Measurements from ENCODE around the gene NME3.
"Not testable (repeated sequence)": the region's sequence is repeated elsewhere in the genome, so short reads cannot be mapped to it uniquely, and the experiment has no call there.

NME3 gene

DNA sequence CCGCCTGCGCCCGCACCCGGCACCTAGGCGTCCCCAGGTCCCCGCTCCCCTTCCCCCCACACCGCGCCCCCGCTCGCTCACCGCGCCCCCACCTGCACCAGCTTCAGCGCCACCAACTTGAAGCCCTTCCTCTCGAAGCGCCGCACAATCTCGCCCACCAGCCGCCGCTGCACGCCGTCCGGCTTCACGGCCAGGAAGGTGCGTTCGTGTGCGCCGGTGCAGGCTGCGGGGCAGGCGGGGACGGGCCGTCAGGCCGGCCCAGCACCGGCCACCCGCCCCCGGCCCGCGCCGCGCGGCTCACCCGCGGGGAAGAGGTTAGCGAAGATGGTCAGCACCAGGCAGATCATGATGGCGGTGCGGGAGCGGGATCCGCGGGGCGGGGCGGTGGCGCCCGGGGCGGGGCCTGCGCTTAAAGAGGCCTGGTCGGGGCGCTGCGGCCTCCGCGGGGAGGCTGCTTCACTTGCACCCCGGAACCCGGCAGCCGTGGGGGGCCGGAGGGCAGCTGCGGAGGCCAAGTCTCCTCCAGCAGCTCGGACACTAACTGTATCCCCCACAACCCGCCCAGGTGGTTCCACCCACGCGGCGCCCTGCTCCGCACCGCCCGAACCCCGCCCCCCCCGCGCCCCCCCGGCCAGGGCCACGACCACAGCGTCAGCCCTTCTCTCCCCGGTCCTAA, at the start of gene NME3:
Gene NME3, minus strand, starts transcription at position 356 of the 676 bp plus-strand sequence. Its CDS starts 9 bp downstream, at position 347.
- DNase-seq, result no peak

DNA sequence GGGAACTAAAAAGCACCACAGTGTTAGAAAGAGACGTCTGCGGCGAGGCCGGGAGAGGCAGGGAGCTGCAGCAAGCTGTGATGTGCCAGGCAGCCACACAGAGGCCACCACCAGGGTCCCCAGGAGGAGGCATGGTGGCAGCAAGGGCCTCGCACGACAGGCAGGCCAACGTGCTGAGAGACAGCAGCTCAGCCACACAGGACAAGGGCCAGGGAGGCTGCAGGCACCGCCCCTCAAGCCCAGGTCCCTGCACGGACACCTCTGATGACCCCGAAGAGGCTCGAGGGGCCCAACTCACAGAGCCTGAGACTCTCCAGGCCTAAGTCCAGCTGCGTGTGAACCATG, 49.6 kb upstream of the NME3 start:
- no peak for DNase-seq

DNA sequence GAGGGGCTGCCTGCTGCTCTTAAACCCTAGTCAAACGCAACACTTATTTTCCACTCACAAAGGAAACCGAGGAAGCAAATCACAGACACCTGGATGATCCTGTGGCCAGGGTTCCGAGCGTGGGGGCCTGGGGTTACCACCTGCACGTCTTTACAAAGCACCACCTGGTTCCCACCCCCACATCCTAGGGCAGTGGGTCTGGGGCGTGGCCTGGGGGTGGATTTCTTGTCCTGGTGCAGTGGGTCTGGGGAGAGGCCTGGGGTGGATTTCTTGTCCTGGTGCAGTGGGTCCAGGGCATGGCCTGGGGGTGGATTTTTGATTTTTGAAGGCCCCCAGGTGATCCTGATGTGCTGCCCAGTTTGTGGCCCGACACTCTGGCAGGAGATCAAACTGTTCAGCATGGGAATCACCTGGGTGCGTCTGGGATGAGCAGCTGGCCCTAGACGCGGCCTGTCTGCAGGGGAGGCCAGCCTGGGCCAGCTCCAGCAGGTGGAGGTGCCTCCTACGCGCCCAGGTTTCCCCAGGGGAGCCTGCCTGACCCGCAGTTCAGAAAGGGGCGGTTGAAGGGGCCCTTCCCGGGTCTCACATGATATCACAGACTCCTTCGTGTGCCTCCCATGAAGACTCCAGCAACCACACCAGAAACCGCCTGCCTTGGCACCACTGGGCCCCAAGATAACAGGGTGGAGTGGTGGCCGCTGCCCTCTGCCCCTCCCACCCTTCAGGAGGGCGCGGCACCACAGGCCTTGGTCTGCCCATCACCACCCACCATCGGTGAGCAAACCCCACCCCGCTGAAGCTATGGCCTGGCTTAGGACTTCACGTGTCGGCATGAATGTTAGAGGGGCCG, 49.0 kb upstream of the NME3 start:
- DNase-seq, result no peak

DNA sequence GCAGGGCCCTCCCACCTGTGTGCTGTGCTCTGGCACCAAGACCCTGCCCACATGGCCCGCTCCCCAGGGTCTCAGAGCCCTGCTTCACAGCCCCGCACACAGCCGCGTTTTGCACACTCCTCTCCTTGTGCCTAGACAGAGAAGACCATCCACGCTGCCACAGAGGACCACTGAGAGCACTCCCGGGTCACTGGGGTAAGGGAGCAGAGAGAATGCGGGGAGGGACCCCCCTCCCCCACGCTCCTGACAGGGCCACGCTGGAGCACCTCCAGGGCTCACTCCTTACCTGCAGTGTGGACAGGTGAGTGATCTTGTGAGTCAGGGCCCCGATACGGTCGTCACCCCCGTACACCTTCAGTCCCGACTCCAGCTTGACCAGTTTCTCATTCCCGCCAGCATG, 48.3 kb upstream of the NME3 start:
- no peak for DNase-seq

DNA sequence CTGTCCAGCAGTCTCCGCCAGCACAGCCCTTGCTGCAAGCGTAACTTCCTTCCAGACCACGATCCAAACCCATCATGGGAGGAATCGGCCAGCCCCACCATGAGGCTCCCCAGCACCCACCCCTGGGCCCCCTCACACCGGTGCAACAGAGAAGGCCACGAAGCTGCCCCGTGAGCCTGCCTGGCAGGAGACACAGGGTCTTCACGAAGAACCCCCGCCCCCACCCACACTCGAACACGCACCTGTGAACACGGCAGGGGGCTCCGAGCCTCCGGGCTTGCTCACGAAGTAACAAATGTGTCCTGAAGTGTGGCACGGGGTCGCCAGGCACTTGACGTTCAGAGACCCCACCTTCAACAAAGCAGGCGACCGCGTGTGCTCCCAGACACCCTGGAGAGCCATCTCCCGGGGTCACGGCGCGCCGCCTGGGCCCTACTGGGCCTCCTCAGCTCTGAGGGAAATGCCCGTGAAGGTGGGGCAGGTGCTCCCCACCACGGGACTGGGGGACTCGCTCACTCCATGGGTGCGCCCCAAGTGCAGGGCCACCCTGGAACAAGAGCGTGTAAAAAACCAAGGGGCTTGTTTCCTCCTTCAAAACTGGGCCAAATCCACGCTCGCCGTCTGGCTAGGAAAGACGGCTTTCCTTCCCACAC, 47.7 kb upstream of the NME3 start:
- DNase-seq, result no peak

DNA sequence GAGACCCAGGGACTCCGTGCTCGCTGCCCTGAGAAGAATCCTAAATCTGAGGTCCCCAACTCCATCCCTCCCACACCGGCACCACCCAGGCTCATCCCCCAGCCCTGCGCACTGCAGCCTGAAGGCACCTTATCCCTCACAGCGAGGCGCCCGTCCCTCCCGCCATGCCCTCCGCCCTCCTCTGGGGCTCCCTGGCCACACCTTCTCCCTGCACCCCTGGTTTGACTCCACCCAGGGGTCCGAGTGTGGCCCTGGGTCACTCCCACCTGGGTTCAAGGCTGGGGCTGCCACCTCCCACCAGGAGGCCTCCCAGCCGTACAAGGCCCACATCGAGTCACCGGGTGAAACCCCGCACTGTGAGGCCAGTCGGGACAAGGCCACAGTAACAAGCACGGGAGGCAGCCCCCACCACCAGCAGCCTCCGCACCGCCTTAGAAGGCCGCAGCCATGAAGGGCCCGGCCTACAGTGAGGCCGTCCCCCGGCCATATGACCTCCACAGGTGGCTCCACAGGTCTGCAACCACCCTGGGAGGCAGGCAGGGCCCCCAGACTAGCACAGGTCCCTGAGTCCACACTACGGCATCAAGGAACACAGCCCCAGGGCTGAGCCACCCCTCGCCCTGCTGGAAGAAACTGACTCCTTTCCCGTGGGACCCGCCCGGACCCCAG, 47.0 kb upstream of the NME3 start:
- DNase-seq, result no peak

DNA sequence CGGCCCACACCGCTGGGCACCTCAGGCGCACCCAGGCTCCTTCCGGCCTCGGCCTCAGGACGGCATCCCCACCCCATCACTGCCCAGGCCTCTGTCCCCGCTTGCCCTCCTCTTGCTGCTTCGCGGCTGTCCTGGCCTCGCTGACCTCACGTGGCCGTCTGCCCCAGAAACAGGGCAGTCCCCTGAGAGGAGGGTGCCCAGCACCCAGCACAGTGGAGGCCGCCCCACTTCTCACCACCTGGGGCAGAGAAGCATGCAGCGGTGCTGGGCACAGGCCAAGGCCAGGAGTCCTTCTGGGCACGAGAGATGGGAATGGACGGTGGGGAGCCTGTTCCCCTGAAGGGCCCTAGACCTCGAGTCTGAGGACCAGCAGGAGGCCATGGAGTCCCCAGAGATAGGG, 46.4 kb upstream of the NME3 start:
- no peak for DNase-seq

DNA sequence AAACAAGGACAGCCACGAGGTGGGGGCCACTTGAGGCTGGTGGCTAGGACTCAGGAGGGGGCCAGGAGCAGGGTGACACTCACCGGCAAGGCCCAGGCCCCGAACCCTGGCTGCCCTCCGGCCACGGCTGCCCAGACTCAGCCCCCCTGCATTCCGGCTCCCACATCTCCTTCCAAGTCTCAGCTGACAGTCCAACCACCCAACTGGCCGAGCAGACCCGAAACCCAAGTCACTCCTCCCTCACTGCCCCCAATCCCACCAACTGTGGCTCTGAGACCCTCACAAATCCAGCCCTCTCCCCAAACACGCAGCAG, 45.9 kb upstream of the NME3 start:
- no peak for DNase-seq

DNA sequence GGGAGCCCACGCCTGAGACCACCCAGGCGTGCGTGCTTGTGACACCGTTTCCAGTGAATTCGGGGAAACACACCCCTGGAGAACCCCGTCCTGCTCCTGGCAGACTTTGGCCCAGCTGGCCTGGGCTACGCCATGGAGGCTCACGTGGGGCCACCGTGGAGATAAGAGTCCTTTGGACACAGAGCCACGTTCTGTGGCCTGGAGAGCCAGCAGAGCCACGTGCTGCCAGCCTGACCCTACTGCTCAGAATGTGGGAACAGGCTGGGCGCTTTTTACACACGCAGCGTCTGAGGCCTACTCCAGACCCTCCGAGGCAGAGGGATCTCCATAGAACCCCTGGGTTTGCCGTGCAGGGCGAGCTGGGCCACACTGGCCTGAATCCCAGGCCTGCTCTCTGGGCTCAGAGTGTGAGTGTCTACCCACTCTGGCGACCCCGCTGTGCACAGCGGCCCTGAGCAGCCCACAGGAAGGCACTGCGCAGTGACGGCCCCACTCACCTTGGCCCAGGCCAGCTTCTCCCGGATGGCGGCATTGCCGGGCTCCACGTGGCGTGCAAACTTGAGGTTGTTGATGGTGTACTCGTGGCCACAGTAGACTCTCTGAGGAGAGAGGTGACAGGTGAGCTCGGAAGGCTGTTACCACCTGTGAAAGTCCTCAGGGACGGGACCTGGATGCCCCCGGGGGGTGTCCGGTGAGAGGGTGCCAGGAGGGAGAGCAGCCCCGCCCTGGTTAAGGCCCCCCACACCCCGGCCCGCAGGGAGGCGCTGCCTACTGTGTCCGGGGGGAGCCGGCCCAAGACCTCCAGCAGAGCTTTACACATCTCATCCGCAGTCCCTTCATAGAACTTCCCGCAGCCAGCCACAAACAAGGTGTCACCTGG, 45.3 kb upstream of the NME3 start:
- no peak for DNase-seq

DNA sequence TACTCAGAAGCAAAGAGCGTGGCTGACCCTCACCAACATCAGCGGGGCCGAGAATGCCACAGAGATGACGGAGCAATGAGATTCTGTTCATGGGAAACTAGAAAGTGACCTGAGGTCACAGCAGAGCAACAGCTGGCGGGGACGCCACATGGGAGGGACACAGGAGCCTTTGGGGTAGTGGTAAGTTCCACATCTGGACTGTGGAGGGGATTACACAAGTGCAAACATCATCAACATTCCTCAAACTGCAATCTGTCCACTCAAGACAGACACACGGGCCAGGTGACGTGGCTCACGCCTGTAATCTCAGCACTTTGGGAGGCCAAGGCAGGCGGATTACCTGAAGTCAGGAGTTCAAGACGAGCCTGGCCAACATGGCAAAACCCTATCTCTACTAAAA, 44.1 kb upstream of the NME3 start:
- no peak for DNase-seq

DNA sequence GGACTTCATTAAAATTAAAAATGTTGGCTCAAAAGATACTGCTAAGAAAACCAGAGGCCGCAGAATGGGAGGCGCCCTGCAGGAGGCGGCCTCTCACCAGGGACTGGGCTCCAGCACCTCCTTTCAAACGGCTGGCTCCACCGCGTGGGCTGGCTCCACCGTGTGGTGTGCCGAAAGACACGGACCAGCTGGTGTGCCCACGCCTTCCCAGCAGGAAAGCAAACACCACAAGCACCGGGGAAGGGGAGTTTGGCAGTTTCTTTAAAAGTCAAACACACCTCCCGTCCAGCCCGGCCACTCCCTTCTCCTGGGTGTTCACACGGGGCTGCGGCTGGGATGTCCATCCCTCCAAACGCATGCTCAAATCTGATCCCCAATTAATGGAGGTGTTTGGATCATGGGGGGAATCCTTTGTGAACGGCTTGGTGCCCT, 41.4 kb upstream of the NME3 start:
- no peak for DNase-seq

DNA sequence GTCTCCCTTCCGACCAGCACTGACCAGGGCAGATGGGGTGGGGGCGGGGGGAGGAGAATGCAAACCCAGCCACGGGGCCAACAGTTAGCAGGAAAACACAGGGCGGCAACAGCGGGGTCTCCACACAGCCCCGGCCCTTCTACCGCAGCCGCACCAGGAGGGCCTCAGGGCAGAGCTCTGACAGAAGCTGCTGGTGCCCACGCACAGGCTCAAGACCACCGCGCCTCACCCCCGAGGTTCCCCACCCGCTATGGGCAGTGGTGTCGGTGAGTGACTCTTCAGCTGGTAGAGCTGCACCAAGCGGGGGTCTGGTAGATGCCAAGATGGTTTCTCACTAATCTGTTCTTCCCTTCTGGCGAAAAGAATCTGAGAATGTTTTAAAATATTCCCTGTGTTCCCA, 39.2 kb upstream of the NME3 start:
- no peak for DNase-seq

DNA sequence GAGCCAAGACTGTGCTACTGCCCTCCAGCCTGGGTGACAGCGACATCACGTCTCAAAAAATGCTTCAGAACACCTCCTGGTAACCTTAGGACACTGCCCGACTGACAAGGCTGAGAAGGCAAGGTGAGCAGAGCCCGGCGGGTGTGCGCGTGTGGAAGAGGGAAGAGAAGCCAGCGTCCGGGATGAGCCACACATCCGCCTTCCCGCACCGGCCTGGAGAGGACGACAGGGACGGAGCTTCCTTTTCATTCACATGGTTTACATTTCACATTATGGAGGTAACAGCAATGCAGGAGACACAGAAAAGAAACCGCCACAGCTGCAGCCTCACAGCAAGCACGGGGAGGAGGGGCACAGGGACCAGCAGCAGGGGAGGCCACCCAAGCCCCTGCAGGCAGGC, 38.8 kb upstream of the NME3 start:
- DNase-seq, result no peak

DNA sequence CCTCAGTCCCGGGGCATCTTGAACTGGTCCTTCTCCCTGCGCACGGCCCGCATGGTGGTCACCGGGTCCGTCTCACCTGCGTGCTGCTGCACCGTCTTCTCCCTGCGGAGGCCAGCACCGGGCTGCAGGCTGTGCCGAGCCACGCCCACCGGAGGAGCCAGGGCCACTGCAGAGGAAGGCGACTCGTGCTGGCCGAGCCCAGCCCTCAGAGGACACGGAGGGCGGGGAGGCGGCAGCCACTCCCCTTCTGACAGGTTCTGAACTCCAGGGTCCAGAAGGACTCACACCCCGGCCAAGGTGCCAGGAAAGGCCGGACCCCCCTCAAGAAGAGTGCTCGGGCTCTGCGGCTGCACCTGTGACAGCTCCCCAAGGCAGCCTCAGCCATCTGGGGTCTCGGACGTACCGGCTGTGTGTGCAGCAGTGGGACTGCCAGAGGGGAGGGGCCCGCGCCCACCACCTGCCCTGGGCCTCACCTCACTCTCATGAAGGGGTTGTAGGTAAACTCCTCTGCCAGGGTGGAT, 38.0 kb upstream of the NME3 start:
- no peak for DNase-seq

DNA sequence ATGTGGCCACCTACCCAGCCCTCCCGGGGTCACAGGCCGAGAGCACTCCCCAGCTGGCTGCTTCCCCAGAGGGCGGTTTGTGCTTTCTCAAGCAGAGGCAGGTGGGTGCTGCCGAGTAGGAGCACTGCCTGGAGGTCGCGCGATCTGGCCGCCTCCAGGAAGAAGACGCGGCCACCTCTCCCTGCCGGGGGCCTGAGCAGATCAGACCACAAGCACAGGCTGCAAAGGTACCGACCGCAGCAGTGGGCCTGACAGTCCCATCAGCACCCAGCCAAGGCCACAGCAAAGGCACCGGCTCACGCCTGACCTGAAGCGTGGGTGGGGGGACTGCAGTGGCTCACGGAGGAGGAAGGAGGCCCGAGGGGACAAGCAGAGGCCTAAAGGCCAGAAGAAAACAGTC, 37.3 kb upstream of the NME3 start:
- DNase-seq, result no peak

DNA sequence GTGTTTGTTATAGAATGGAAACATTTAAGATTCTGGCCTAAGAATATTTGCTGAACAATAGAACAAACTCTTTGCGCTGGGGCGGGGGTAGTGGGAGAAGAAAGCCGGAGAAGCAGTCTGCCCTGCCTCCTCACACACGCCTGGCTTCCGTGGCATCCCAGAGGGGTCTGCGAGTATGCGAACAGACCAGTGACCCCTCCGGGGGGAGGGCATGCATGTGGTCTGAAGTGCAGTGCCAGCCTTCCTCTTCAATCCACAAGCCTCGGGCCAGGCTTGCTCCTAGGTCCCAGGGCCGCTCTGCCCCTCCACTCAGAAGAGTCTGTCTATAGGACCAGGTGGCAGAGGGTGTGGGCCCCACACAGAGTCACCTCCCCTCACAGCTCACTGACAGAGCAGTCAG, 36.3 kb upstream of the NME3 start:
- DNase-seq, result no peak

DNA sequence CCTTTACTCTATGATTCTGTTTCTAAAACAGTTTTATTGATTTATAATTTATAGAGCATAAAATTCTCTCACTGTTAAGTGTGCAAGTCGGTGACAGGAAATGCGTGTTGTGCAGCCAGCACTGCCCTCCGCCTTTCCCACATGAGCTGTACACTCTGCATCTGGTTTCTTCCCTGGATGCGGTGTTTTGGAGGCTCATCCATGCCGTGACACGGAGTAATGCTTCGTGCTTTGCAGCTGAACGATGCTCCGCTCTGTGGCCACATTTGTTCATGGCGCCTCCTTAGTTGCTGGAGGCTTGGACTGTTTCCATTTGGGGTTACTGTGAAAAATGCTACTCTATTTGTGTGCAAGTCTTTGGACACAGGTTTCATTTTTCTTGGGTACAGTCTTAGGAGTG, 29.4 kb upstream of the NME3 start:
- DNase-seq, result no peak

DNA sequence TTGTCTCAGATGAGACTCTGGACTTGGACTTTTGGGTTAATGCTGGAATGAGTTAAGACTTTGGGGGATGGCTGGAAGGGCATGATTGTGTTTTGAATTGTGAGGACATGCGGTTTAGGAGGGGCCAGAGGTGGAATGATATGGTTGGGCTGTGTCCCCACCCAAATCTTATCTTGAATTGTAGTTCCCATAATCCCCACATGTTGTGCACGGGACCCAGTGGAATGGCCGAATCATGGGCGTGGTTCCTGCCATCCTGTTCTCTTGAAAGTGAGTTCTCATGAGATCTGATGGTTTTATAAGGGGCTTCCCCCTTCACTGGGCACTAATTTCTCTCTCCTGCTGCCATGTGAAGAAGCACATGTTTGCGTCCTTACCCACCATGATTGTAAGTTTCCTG, 27.9 kb upstream of the NME3 start:
- DNase-seq, result not testable (repeated sequence)

DNA sequence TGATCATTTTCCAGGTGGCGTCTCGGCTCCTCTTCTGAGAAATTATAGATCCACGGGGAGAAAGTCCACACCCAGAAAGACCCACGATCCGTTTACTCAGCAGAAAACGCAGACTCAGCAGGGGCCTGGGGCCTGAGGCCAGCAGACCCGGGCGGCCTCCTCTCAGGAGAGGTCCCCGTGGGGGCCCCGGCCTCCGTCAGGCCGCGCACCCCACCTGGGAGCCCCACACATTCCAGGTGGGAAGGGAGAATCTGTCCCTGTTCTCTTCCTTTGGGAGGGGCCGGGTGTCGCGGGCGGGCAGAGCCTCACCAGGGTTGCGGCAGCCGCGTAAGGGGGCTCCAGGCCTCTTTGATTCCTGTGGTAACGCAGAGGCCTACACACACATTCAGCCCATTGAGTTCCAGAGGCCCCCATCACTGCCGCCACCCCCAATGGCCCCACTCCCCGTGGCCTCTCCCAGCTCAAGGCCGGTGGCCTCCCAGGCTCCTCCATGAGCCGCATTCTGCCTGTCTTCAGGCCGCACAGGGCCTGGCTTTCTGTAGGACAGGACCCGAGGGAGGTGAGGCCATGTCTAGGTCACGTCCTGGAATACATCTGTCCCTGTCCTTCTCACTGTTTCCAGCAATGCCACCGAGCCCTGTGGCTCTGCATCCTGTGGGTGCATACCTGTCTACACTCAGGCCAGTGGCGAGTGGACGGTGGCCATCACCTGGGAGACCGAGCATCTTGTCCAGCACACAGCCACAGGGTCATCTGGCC, 23.7 kb upstream of the NME3 start:
- DNase-seq, result no peak

DNA sequence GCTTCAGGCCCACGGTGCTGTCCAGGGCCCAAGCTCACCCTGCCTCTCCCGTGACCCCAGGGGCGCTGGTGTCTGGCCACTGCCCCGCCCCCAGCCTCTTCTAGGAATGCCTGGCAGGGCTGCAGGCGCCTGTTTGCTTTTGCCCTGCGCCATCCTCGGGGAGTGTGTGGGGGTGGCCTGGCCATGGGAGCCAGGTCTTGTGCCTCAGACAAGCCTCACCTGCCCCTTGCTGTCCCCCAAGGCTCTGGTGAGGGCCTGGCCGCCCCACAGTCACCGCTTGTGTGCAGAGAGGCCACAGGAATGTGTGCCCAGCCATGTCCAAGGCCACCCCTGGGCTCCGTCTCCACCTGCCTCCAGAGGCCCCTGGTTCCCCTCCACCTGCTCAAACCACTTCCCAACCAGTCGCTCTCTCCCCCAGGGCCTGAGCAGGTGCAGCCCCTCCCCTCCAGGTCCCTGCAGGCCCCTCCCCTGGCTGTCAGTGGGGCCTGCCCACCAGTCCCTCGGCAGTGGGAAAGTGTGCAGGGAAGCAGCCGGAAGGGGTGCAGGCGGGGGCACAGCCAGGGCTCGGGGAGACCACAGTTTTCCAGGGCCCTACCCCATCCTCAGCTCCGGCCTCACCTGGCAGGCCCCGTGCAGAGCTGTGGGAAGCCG, 23.0 kb upstream of the NME3 start:
- no peak for DNase-seq

DNA sequence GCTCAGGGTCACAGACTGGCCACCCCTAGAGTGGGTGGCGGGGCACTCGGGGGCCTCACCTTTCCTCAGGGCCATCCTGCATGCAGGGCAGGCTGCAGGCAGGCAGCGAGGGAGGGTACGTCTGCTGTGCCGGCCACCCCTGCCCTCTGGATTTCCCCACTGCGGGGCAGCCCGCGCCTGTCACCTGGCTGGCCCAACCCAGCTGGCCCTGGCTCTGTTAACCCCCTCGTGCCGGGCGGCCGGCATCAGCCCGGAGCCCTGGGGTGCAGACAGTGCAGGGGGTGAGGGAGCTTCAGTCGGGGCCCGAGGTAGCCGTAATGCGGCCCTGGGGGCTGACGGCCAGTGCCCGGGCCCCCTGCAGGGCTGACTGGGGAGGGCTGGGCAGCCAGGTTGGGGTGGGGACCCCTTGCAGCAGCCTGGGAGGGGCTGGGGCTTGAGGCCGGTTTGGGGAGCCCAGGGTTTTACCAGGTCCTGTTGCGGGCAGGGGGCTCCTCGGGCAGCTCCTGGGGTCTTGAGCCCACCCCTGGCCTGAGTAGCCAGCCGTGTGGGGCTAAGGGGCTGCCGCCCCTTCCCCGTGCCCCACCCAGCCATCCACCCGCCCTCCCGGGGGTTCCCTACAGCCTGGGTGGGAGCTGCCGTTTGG, 22.4 kb upstream of the NME3 start, which contains the start of gene IGFALS:
Gene IGFALS, minus strand, starts transcription at position 128 of the 643 bp plus-strand sequence. Its CDS starts 53 bp downstream, at position 75.
- no peak for DNase-seq

All from GF-D8 (cell line).